Endothelial cell of umbilical vein (primary cell): ENCODE data around the gene NFYA.

ENCODE experiments used
- CTCF ChIP-seq, 2 donors: IDR thresholded peaks; 1 replicate in 1 of 2; 2 replicates in 1 of 2; pipeline ENCODE4 v1.5.1; 2011; ENCODE audit warnings: low read length in 2 of 2, mild to moderate bottlenecking in 2 of 2, moderate library complexity in 2 of 2, control low read depth in 1 of 2, inconsistent platforms in 1 of 2, low read depth in 1 of 2; ENCODE audit not compliant: insufficient read depth in 1 of 2; ENCODE audit errors: extremely low read depth in 1 of 2
- EZH2 ChIP-seq: IDR thresholded peaks from 2 replicates; pipeline ENCODE4 v1.6.1; 2012; ENCODE audit warnings: borderline replicate concordance, low read depth, mild to moderate bottlenecking, moderate library complexity, low read length, inconsistent platforms; ENCODE audit not compliant: severe bottlenecking
- FOS ChIP-seq: IDR thresholded peaks from 2 replicates; pipeline ENCODE4 v1.6.1; 2011; ENCODE audit warnings: mild to moderate bottlenecking, low read length, moderate library complexity, borderline replicate concordance; ENCODE audit not compliant: insufficient read depth
- GATA2 ChIP-seq: IDR thresholded peaks from 2 replicates; pipeline ENCODE4 v1.7.0; 2011; ENCODE audit warnings: low read depth, mild to moderate bottlenecking, moderate library complexity, mixed read lengths, low read length; ENCODE audit not compliant: insufficient read length, insufficient read depth
- JUN ChIP-seq: IDR thresholded peaks from 2 replicates; pipeline ENCODE4 v1.6.1; 2011; ENCODE audit warnings: borderline replicate concordance, low read depth; ENCODE audit not compliant: insufficient read length, insufficient read depth
- MAX ChIP-seq: IDR thresholded peaks from 2 replicates; pipeline ENCODE4 v1.6.1; 2011; ENCODE audit not compliant: insufficient read depth, insufficient read length
- MYC ChIP-seq: IDR thresholded peaks from one replicate; pipeline ENCODE4 v1.6.1; 2011; ENCODE audit warnings: mild to moderate bottlenecking, low read depth, low read length
- POLR2A ChIP-seq: IDR thresholded peaks from 2 replicates; pipeline ENCODE4 v1.6.1; 2012; ENCODE audit warnings: low read depth, mild to moderate bottlenecking, control low read depth, low read length
- POLR2AphosphoS5 ChIP-seq: IDR thresholded peaks from 2 replicates; pipeline ENCODE4 v1.6.1; 2012; ENCODE audit warnings: low read depth, mild to moderate bottlenecking, control low read depth, low read length, moderate library complexity; ENCODE audit not compliant: insufficient read depth

- no peak for TF ChIP-seq CTCF (IDR thresholded peaks at IDR 0.05; ENCODE audit: extremely low read depth in 1 of 2, insufficient read depth in 1 of 2, low read depth in 1 of 2, low read length in 2 of 2)
- no peak for TF ChIP-seq EZH2
- TF ChIP-seq MAX, result no peak
- no peak for TF ChIP-seq POLR2AphosphoS5
- no peak for TF ChIP-seq GATA2
- TF ChIP-seq POLR2A, result no peak
- TF ChIP-seq JUN, result no peak
- TF ChIP-seq MYC, result no peak
- TF ChIP-seq FOS, result no peak
Observed at GRCh38 chr6:41047745-41048732, 24.7 kb upstream of the NFYA start.
